Renal cortex interstitium (tissue), 15 donors: ENCODE results near the gene OR9I1. TPM values are rescaled to one million over a fixed set of nuclear protein-coding genes. Genes with fewer than 3 reads are reported as not detected.

Experiments used
- DNase-seq, 11 donors: peaks; one replicate each; pipeline ENCODE4 v3.0.0-alpha.2; 2013; ENCODE audit warnings: low read depth in 9 of 11, low spot score in 4 of 11; ENCODE audit errors: extremely low read depth in 1 of 11
- long read RNA-seq, 16 experiments: transcript quantifications; one replicate each; lab custom pipeline, GENCODE V29; 2026
- polyA plus RNA-seq, 3 donors: library from polyadenylated mRNA; unstranded; fragments of 120-200 nt; gene quantifications; one replicate each; pipeline ENCODE4 v1.2.1, GENCODE V29; 2013; ENCODE audit not compliant: insufficient read length in 3 of 3

The OR9I1 gene
- not detected for polyA plus RNA-seq
- long read RNA-seq, donor 1, partial matches to known transcripts: 0 of 1 reads
- long read RNA-seq, donor 1, other reads (novel, unspliced or antisense): 0 of 1 reads
- long read RNA-seq, donor 2: 0 reads
- long read RNA-seq, donor 3: 0 reads
- long read RNA-seq, donor 4: 0 reads
- long read RNA-seq, donor 5: 0 reads
- long read RNA-seq, donor 6: 0 reads
- long read RNA-seq, donor 7: 0 reads
- long read RNA-seq, donor 8: 0 reads
- long read RNA-seq, donor 9: 0 reads
- long read RNA-seq, donor 10: 0 reads
- long read RNA-seq, donor 11: 0 reads
- long read RNA-seq, donor 12: 0 reads
- long read RNA-seq, donor 13: 0 reads
- long read RNA-seq, donor 14: 0 reads
- long read RNA-seq, donor 15: 0 reads
- long read RNA-seq, donor 16: 0 reads

GRCh38 chr11:58125469-58125868 is at the start of gene OR9I1:
Gene OR9I1 (minus strand): TSS chr11:58125530. CDS start chr11:58119444, 6,086 bp downstream.
- no peak for DNase-seq

DNA sequence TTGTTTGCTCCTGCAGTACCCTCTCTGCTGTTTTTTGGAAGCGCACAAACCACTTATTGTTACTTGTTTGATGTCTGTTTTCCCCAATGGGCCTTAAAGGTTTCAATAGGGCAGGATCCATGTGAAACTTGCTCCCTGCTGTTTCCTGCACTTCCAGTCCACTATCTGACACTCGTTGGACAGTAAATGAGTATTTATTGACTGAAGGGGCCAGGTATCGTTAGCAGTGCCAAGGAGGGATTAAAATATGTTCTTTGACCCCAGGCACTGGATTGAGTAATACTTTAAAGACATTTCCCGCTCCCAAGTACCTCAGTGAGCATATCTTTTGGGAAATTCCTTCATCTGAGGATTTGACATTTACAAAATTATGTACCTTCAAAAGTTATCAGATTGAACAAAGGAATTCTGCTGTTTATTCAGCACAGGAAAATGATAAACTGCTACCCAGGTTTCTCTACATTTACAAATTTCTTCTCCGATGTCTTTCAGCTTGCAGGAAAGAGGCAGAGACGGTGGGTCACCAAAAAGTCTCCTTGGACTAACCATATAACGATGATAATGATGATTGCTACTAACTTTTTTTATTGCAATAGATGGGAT is 40.3 kb upstream of the OR9I1 start:
- DNase-seq: no peak

- no peak for DNase-seq
Observed at GRCh38 chr11:58164990-58165389, 39.7 kb upstream of the OR9I1 start.

GRCh38 chr11:58164389-58164788 is 39.1 kb upstream of the OR9I1 start:
- no peak for DNase-seq

DNA sequence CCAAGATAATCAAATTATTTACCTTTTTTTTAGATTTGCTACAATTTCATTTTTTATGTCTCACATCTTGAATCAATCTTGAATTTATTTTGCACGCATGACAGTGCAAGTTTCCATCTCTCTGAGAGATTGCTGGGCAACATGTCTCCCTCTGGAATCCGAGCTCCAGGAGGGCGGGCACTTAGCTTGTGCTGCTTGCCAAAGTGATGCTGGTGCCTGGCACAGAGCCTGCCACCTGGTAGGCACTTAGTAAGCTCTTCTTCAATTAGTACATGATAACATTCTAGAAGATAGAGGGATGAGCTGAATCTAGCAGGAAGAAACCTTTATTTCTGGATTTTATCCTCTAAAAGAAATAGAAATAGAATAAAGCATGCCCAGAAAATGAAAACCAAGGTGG is 27.5 kb upstream of the OR9I1 start:
- DNase-seq: no peak

- no peak for DNase-seq
Observed at GRCh38 chr11:58142761-58143160, 17.4 kb upstream of the OR9I1 start.

GRCh38 chr11:58135171-58135570 is 9.8 kb upstream of the OR9I1 start:
- DNase-seq: no peak

- DNase-seq: no peak
Observed at GRCh38 chr11:58134151-58134550, 8.8 kb upstream of the OR9I1 start.

DNA sequence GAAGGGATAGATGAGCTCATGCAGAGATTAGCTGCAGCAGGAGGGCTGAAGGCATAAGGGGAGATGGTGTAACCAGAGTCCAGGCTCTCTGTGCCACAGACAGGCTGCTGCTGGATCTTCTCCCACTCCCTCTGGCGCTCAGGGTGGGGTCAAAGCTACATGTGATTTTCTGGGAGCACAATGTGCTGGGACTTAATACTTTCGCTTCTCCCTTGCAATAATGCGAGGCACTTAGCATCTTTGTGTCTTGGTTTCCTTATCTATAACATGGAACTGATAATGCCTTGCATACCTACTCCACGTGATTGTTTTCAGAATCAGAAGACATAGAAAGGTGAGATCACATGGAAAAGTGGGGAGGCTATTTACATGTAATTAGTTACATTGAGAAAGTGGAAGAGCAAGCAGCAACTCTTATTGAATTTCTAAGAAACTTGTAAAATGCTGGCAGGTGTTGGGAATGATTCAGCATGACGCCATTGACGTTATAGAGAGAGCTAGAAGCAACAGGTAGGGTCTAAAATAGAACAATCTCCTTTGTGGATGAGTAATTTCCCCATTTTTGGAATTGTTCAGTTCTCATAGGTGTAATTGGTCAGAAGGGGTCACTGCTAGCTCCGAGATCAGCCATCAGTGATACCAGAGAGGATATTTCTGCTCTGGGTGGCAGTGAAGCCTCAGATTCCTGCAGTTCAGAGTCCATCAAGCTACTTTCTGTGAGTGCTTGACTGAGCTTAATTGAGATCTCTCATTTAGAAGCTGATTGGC is 8.2 kb upstream of the OR9I1 start:
- no peak for DNase-seq

GRCh38 chr11:58127350-58127749 is 2.0 kb upstream of the OR9I1 start:
- no peak for DNase-seq

DNA sequence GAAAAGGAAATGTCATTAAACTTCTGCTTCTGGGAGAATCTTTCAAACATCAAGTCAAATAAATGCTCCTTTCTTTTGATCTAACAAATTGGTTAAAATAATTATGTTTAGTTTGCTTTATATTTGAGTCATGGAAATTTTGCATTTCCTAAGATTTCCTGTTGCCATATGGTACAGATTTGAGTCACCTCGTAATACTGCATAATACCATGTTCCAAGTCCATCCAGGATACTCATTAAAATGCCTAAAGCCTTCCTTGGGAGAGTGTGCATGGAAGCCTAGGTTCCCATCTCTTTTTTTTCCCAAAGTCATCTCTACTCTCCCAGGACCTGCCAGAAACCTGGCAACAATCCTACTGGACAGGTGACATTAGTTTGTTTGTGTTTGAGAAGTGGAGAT is 4.2 kb downstream of the OR9I1 start:
- no peak for DNase-seq

DNA sequence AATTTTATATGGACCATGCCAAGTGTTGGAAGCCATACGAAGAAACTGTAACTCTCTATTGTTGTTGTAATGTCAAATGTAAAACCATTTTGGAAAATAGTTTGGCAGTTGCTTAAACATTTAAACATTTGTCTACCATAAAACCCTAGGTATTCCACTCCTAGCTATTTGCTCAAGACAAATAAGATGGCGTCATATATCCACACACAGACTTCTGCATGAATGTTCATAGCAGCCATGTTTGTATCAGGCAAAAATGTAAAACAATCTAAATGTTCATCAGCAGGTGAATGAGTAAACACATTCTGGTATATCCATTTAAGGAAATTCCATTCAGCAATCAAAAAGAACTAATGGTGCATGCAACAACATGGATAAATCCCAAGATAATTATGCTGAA is 27.9 kb downstream of the OR9I1 start:
- no peak for DNase-seq

- DNase-seq: no peak
Observed at GRCh38 chr11:58086528-58086927, 38.8 kb downstream of the OR9I1 start.

DNA sequence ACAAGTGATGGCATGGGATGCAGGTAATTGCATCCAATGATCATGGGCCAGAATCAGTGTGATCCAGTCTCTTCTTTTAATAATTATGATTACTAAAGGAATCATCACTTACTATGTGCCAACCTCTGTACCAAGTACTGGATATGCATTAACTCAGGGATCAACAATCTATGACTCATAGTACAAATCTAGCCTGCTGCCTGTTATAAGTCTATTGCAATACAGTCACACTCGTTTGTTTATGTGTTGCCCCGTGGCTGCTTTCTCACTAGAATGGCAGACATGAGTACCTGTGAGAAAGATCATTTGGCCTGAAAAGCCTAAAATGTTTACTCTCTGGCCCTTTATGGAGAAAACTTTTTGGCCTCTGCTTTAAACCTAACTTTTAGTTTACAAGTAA is 49.5 kb downstream of the OR9I1 start:
- DNase-seq: no peak

GRCh38 chr11:58070585-58070984 is 54.7 kb downstream of the OR9I1 start:
- DNase-seq: no peak

DNA sequence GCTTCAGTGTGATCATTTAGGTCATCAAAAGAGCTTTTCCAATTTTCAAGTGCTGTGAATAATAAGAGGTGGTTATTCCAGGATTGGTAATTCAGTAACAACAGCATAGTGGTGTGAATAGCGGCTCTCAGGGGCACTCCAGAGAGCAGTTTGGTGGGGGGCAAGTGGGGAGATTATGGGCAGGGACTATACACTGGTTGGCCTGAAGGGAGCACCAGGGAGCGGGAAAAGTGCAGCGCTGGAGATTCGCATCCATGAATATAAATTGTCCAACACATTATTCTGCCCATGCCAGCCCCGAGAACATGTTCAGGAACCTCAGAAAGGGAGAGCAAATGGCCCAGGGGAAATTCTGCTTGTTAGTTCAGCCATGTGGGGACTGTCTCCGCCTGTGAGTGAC is 56.7 kb downstream of the OR9I1 start:
- DNase-seq: no peak

DNA sequence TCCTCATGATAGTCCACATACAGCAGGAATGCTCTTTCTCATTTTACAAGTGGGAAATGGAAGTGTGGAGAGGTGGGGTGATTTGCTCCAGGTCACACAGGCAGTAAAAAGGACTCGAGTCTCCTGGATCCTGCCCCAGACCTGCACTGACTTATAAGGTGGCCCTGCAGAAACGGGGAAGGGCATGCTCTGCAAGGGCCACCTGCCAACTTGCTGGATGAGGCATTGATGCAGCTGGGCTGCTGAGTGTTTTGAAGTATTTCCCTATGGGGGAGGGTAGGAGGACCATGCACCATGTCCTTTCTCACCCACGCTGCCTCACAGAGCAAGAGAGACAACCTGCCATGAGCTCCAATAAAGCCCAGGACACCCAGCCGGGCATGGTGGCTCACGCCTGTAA is 57.6 kb downstream of the OR9I1 start:
- DNase-seq: no peak
